Stimulated activated CD4-positive, alpha-beta T cell treated with anti-CD3 and anti-CD28 coated beads, TNF-alpha, amount 100 ng/mL, for 1 hour (primary cell): ENCODE measurements around the gene CNOT4.

Experiments
- DNase-seq, 3 donors: peaks; one replicate each; pipeline ENCODE4 v3.0.0-alpha.2; 2020; ENCODE audit warnings: low read depth in 3 of 3, low spot score in 1 of 3

CNOT4 gene, protein sequence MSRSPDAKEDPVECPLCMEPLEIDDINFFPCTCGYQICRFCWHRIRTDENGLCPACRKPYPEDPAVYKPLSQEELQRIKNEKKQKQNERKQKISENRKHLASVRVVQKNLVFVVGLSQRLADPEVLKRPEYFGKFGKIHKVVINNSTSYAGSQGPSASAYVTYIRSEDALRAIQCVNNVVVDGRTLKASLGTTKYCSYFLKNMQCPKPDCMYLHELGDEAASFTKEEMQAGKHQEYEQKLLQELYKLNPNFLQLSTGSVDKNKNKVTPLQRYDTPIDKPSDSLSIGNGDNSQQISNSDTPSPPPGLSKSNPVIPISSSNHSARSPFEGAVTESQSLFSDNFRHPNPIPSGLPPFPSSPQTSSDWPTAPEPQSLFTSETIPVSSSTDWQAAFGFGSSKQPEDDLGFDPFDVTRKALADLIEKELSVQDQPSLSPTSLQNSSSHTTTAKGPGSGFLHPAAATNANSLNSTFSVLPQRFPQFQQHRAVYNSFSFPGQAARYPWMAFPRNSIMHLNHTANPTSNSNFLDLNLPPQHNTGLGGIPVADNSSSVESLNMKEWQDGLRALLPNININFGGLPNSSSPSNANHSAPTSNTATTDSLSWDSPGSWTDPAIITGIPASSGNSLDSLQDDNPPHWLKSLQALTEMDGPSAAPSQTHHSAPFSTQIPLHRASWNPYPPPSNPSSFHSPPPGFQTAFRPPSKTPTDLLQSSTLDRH

DNA sequence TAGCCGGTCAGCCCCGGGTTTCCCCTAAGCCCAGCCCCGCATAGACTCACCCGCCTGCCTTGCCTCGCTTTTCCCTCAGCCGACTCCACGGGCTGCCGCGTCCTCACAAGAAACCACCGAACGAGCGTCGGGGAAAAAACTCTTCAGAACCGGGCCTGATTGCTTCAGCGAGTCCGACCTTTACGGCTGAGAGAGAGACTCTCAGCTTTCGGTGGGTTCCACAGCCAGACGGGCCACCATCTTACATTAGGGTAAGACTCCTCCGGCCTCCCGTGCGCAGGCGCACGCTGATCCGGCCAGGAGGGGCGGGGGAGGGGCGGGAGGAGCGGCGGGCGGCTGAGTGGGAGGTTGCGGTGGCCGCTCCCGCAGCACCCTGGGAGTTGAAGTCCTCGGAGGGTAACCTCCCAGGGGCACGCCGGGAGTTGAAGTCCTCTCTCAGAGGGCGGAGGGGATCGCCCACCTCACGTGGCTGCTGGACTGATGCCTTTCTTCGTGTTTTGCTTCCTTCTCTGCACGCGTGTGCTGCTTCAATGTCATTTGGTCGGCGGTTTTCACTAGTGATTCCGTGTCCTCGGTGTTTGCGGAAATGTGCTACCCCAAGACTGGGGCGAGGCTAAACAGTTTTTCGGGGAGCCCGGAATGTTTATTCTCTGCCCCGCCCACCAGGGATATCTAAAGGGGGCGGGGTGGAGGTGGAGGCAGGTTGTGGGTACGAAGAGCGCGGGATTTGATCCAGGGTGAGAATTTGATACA, at the start of gene CNOT4:
TSS of gene CNOT4 (minus strand) at position 264 of the 753 bp plus-strand sequence. CDS start 71,771 bp downstream, outside the sequence.
- DNase-seq: peak; percentile 88 to 95 (median 95)

DNA sequence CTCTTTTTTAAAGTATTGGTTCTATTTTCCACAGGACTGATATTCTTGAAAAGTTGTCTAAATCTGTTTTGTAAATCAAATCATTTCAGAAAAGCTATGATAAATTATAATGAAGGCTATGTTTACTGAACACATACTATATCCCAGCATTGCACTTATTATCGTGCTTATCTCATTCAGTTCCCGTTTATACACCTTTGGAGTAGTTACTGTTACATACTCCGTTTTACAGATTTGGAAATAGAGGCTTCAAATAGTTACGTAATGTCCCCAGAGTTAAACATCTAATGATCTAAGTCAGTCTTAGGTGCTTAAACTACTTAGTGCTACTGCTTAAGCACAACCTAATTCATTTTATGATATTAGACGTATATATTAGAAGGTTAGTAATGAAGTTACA, 49.0 kb upstream of the CNOT4 start:
- DNase-seq: no peak

DNA sequence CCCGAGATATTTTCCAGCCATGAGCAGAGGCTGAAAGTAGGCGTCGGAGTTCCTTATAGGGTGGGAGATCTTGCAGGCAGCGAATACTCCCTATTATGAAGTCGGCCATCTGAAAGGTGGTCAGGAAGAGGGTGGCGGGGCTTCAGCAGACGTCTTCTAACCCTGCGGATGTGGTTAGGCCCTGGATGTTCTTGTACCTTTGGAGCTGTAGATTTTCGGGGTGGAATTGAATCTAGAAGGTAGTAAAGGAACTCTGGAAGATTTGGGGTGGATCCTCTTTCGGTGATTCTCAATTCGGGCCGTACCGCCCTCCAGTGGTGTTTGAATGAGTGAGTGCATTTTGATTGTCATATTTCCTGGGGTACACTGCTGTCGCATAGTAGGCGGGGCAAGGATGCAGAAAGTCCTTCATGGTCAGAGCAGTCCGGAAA, 48.5 kb upstream of the CNOT4 start:
- DNase-seq: peak in 2 of 3 donors; percentile 5 to 26

DNA sequence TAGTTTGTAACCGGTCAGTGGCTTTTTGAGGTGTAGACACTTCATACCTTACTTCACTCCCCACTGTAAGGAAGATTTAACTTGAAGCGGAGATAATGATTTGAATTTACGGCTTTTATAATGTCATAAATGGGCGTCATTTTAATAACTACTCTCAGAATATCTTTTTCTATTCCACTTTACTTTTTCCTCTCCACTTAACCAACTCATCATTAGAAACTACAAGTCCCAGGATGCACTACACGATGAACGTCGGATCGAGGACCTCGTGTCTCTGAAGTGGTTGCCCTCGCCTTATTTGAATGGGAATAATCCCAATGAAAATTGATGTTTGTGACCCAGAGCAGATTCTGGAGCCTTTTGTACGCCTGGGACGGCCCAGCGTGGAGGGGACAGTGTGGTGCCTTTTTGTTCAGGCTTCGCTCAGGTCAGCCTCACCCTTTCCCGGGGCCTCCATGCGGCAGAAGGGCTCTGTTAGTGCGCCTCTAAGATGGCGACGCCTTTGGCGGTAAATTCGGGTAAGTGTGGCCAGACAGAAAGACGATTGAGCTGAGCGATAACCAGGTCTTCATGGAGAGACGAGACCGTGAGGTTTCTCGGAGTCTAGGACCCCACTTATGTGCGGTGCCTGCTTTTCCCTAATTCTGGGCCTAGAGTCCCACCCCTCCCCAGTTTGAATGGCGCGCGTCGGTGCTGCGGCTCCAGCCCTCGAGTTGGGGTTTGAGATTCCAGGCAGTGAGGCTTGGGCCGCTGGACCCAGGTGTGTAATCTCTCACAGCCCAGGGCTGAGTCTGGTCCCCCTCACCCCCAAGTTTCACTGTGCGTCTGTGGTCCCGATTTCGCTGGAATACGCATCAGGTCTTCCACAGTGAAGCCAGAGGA, 47.8 kb upstream of the CNOT4 start, which contains the start of gene NUP205:
TSS of gene NUP205 (plus strand) at position 463 of the 882 bp plus-strand sequence. CDS start at position 491, 28 bp downstream.
- peak; percentile 40 to 67 (median 56) for DNase-seq

DNA sequence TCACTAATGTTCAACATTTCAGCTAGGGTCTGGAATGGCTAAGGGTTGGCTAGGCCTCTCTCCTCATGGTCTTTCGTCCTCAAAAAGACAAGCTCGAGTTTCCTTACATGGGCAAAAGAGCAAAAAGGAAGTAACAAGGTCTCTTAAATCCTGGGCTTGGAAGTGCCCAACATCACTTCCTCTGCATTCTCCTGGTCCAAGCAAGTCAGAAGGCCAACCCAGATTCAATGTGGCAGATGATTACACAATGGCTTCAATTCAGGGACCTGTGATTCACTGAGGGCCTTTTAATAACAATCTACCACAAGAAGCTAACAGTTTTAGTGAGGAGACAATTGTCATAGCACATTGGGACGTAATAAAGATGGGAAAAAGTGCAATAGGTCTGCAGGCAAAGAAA, 43.4 kb upstream of the CNOT4 start:
- no peak for DNase-seq

DNA sequence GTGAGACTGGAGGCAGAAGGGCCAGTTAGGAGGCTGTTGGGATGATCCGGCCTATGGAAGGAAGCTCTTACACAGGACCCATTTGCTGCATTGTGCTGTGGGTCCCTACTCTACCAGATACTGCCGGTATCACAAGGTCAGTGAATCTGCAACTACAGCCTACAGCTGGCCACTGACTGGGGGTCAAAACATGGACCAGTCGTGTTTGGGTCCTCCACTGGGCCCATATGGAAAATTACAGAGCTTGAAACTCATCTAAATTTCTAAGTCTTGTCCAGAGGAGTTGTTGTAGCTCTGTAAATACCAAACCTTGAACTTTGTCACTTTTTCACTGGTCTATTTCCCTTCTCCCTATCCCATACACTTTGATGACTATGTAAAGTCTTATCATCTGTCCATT, 42.2 kb upstream of the CNOT4 start:
- DNase-seq: no peak

DNA sequence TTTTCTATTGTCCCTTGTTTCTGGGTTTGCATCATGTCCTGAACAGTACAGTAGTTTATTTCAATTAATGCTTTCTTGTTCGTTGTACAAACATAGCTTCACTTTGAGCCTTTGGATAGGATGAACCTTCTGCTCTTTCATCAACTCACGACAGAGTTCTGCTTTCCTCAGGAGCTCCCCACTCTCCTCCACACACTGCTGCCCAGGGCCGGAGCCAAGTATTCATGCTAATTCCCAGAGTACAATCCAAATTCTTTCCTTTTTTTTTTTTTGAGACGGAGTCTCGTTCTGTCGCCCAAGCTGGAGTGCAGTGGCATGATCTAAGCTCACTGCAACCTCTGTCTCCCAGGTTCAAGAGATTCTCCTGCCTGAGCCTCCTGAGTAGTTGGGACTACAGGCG, 40.3 kb upstream of the CNOT4 start:
- no peak for DNase-seq

DNA sequence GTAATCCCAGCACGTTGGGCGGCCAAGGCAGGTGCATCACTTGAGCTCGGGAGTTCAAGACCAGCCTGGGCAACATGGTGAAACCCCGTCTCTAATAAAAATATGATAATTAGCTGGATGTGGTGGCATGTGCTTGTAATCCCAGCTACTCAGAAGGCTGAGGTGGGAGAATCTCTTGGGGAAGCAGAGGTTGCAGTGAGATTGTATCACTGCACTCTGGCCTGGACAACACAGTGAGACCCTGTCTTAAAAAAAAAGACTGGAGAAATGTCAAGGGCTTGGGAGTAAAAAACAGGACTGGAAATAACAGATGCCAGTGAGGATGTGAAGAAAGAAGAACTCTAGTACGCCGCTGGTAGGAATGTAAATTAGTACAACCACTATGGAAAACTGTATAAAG, 31.1 kb upstream of the CNOT4 start:
- DNase-seq: no peak

DNA sequence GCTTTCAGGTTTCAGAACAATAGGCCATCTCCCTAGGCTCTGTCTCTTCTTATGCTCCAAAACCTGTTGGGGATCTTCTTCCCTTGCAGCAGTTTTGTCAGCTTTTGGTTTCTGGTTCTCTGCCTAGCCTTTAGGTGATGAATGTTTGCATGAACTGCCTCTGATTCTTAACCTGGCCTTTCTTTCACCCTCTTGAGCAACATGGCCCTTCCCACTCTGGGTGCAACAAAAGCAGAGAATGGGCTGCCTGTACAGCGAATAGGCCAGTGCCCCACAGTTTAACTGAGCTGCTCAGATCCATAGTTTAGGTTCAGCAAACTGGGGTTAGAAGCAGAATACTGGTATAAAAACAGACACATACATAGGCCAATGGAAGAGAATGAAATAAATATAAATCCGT, 29.7 kb upstream of the CNOT4 start:
- no peak for DNase-seq

DNA sequence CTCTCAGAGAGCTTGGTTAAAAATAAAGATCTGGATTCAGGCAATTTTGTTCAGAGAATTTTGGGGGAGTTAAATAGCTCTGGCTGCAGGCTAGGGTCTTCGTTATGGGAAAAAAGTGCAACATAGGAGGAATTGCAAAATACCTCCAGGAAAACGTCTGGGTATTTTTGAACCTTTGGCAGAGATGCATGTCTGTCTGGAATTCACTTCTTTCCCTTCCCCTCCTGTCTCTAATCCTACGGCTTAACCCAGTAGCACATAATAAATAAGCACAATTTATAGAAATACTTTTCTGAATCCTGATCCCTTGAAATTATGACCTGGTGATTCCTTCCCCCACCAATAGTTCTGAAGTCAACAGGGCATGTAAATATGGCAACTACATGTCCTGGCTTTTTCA, 28.5 kb upstream of the CNOT4 start:
- DNase-seq: no peak

DNA sequence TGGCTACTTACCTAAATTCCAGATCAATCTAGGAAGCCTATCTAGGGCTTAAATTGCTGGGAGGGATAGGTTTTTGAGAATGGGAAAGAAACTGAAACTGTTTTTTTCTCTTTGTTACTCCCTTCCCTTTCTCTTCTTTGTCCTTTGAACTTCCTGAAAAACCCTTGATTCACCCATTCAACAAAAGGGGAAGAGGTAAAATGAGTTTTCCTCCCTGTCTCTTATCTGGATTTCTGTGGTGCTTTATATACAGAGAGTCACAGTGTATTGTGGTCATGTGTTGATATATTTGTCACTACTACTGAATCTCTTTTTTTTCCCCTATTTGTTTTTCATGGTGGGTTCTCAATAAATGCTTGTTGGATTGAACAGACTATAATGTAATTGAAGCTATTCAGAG, 28.0 kb upstream of the CNOT4 start:
- DNase-seq: no peak

DNA sequence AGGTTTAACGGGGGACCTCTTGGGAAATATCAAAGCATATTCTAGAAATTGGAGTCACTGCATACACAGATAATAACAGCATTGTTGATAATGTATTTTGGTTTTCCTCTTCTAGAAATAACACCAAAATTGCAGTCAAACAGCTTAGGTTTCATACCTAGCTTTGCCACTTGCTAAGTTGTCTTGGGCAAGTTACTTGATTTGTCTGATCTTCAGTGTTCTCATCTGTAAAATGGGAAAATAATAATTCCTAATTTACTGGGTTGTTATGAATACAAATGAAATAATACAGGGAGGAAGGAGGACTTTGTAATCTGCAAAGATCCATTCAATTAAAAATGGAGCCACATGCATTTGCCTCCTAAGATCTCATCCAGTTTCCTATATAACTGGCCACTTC, 27.6 kb upstream of the CNOT4 start:
- no peak for DNase-seq

DNA sequence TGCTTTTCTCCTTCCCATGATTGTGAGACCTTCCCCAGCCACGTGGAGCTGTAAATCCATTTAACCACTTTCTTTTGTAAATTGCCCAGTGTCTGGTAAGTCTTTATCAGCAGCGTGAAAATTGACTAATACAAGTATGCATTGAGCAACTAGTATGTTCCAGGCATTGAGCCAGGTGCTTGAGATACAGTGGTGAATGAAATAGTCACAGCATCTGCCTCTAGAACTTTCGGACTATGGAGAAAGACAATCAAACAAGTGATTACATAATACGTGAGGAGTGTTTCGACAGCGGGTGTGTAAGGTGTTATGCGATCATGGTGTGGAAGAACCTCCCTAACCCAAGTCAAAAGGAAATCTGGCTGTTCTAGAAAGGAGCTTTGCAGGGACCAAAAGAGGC, 26.2 kb upstream of the CNOT4 start:
- no peak for DNase-seq

DNA sequence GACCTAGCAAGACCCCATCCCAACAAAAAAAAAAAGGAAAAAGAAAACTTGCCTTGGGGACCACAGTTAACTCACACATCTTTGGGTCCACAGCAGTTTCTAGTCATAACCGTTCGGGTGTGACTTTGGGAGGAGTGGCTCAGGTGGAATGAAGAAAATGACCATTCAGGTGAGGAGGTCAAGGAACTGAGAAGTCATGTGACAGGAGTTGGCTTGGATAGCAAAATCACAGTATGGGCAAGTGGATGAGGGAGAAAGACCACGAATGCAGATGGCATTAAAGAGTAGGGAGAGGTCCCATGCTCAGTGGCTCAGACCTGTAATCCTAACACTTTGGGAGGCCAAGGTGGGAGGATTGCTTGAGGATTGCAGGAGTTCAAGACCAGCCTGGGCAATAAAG, 17.1 kb upstream of the CNOT4 start:
- DNase-seq: no peak

DNA sequence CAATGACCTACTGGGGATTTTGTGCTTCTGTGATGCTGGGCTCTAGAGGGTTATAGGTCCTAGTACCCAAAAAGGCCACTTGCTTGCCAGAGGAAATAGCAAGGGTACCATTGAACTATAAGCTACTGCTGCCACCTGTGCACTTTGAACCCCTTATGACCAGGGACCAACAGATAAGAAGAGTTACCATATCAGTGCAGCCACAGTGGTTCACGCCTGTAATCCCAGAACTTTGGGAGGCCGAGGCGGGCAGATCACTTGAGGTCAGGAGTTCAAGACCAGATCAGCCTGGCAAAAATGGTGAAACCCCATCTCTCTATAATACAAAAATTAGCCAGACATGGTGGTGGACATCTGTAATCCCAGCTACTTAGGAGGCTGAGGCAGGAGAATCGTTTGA, 15.5 kb upstream of the CNOT4 start:
- DNase-seq: no peak

DNA sequence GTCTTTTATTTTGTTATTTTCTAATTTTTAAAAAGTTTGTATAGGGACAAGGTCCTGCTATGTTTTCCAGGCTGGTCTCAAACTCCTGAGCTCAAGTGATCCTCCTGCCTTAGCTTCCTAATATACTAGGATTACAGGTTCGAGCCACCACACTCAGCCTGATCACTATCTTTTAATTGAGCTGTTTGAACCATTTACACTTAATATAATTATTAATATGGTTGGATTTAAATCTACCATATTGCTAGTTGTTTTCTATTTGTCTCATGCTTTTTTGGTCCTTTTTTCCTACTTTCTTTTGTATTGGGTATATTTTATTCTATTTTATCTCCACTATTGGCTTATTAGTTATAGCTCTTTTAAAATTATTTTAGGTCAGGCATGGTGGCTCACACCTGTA, 13.2 kb upstream of the CNOT4 start:
- DNase-seq: no peak

DNA sequence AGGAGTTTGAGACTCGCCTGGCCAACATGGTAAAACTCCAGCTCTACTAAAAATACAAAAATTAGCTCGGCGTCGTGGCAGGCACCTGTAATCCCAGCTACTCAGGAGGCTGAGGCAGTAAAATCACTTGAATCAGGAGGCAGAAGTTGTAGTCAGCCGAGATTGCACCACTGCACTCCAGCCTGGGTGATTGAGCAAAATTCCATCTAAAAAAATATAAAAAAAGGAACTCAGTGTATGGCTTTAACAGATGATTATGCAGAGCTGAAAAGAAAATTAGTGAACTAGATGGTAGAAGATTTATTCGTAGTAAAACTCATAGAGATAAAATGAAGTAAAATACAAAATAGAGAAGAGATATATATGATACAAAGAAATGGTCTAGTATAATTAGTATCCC, 12.6 kb upstream of the CNOT4 start:
- no peak for DNase-seq

DNA sequence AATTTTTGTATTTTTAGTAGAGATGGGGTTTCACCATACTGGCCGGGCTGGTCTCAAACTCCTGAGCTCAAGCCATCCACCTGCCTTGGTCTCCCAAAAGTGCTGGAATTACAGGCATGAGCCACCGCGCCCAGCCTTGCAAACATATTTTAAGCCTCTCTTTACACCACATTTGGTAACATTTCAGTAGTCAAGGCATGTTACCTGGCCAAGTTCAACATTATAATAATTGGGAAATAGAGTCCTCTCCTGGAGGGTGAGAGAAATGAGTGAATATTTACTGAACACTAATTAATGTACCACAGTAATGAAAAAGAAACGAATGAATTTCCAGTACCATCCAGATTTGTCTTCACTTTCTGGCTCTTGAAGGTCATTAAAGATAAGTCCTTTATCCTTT, 10.0 kb upstream of the CNOT4 start:
- DNase-seq: no peak

DNA sequence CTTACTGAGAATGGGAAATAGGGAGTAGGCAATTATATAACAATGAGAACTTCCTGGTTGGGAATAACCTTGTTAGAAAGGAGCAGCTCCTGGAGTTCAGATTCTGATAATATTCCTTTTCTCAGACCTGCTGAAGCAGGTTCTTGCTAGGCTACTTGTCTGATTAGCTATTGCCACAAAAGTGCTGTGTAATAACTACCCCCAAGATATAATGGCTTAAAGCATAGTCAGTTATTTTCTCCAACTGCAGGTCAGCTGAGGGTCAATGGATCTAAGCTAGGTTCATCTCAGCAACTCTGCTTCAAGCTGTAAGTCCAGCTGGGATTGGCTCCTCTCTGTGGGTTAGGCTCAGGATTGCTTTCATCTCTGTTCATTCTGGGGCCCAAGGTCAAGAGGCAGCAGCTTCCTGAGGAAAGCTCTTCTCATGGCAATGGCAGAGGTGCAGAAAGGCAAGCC, 9.4 kb upstream of the CNOT4 start:
- no peak for DNase-seq

DNA sequence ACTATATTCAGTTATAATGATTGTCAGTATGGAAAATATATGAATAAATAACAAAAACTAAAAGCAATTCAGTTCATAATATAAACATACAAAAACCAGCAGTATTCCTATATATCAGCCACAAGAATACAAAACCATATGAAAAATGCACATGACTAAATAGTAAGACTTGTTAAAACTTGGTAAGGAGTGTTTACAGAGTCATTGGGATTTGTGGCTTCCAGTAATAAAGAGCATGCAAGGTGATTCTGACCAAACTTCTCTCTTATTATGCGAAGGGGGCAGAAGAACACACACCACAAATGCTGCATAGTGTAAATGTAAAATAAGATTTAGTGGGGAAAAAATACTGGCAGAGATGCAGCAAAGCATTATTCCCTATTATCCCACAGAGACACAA, 8.8 kb upstream of the CNOT4 start:
- no peak for DNase-seq

DNA sequence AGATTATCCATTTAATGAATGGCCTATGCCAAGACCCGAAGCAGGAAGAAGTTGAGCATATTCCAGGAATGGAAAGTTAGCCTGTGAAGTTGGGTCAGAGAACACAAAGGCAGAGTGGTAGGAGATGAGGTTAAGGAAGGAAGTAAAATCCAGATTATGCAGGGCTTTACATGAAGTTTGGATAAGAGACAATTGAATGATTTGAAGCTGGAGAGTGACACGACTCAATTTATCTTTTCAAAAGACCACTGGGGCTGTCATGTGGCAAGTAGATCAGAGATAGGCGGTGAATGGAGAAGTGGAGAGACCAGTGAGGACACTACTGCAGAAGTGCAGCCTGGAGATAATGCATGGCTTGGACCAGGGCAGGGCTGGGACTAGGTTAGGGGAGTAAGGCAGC, 7.2 kb upstream of the CNOT4 start:
- DNase-seq: no peak
